Ovary (tissue), 10 donors: ENCODE data around the gene MROH9. TPM values are rescaled to one million over a fixed set of nuclear protein-coding genes. Genes with fewer than 3 reads are reported as not detected.

ENCODE experiments used
- DNase-seq, 5 donors: peaks; one replicate each; pipeline ENCODE4 v3.0.0-alpha.2; 2019 to 2020
- H3K27ac ChIP-seq, 2 donors: fragments of 200-600 bp; one replicate each; pipeline versions ENCODE4 v1.5.1 to v1.8.0; 2019 to 2022
- H3K27me3 ChIP-seq: fragments of 200-600 bp; one replicate; pipeline ENCODE4 v1.8.0; 2022
- H3K36me3 ChIP-seq: fragments of 200-600 bp; sonication (generic); one replicate; pipeline ENCODE4 v1.5.1; 2019
- H3K4me1 ChIP-seq: one replicate; pipeline ENCODE4 v1.8.1; 2013; ENCODE audit warnings: mild to moderate bottlenecking, moderate library complexity; ENCODE audit not compliant: insufficient read depth
- H3K4me3 ChIP-seq: fragments of 200-600 bp; sonication (generic); one replicate; pipeline ENCODE4 v1.5.1; 2017
- H3K9me3 ChIP-seq, 2 donors: fragments of 200-600 bp in 1 of 2; sonication (generic) in 1 of 2; one replicate each; pipeline versions ENCODE4 v1.5.1 to v1.8.1; 2013 to 2019; ENCODE audit warnings: mild to moderate bottlenecking in 1 of 2, moderate library complexity in 1 of 2
- EP300 ChIP-seq: sonication (generic); formaldehyde crosslinking; IDR thresholded peaks from one replicate; pipeline ENCODE4 v1.6.1; 2017; ENCODE audit warnings: antibody characterized with exemption
- POLR2A ChIP-seq: fragments of 450-650 bp; IDR thresholded peaks from one replicate; pipeline ENCODE4 v1.6.1; 2017; ENCODE audit warnings: antibody characterized with exemption, mild to moderate bottlenecking, moderate library complexity
- WGBS, 3 donors: extraction: QIAGEN DNeasy Blood & Tissue Kit in 1 of 3; methylation state at CpG; one replicate each; pipeline versions ENCODE4 v1.1.5 to v1.1.7; 2013 to 2017; 5-methylcytosine and 5-hydroxymethylcytosine counted together
- intact Hi-C, 4 donors: fragments of 100-400 bp; cut with DNase I; formaldehyde crosslinking; loops; one replicate each; pipeline versions ENCODE4 v1.11.0 to v1.15.1; 2022 to 2023
- long read RNA-seq, 3 donors: library from polyadenylated mRNA in 2 of 3; unstranded in 2 of 3; transcript quantifications; one replicate each; pipeline ENCODE4 v2.0.0 and lab custom pipeline, GENCODE V29; 2021 to 2026
- polyA plus RNA-seq, 2 donors: library from polyadenylated mRNA; stranded (reverse); fragments of 200-250 nt in 1 of 2; fragments of 350-450 nt in 1 of 2; fragmentation: Illumina TruSeq in 1 of 2; extraction: RNeasy Lipid Tissue Mini Kit (QIAGEN cat#74804) in 1 of 2; gene quantifications; one replicate each; pipeline ENCODE4 v1.2.3, GENCODE V29; 2013 to 2014
- total RNA-seq, 7 donors: library from RNA; depleted of rRNA in 2 of 7; stranded (reverse); fragments of >200 nt in 2 of 7; fragmentation: NEBNext Ultra II Directional in 3 of 7; extraction: Animal tissue kit (Norgen Biotek cat#: 25700) in 3 of 7; gene quantifications; one replicate each; pipeline versions ENCODE4 v1.1.0 to v1.2.4, GENCODE V29; 2016 to 2023
- TF ChIP-seq, protein P1 (sequence below), 3 donors: fragments of 450-650 bp in 2 of 3; fragments of 200-600 bp in 1 of 3; IDR thresholded peaks; one replicate each; pipeline versions ENCODE4 v1.5.1 to v1.8.0; 2016 to 2022; ENCODE audit warnings: antibody characterized with exemption in 3 of 3, mild to moderate bottlenecking in 1 of 3
- donor health status: DM: no; HTN: no; CAD: no; lungs with moderate emphysema.
- donor health status: DM: no; HTN: no; CAD: no.
- donor health status: Bipolar disorder and iron deficiency.
- donor health status: DM: yes; HTN: yes; CAD: no.
- donor health status: DM: no; HTN: no; CAD: no.
- donor health status: DM: yes; HTN: yes; CAD: no.

The MROH9 gene, protein sequence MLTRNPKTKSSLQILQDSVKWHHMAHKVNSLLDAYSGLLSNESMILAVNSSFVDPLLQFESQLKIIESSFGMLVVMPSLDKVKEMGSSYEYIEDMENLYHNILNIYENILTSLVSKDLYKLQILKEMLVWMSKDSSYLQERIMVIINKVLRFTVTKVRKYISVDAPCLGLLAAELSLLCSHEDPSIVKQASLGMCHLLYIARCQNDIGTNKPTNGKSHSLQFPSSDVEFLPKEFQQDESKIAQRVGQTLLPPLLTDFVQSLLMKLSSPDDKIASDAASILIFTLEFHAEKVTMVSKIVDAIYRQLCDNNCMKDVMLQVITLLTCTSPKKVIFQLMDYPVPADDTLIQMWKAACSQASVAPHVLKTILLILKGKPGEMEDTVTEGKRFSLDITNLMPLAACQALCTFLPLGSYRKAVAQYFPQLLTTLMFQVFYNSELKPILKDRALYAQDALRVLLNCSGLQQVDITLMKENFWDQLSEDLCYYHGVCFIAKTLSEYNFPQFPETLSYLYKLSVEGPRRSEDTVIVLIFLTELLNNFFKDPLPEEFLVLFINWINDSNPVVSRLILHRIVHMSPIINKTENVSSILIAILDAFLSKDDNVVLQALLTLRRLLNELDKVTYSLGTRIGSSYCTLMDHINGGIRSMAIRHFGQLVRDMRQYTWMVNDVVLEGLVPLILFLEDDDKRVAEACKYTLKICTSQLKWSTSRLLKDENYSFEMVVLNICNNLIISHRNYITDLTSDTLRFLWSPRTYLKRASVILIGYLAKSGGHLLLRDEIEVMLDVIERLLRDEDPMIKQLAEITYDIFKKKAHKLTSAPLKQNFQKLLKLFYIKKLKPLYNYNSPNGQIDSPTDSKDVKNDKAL
- 1 to 10 TPM in 1 of 7 donors, under 1 TPM in 3, not detected in 3; 0.07 to 1.3 (median 0.16) TPM for total RNA-seq
- not detected for polyA plus RNA-seq
- long read RNA-seq, donor 1 = 0 reads
- long read RNA-seq, donor 2 = 0 reads
- long read RNA-seq, donor 3 = 0 reads

DNA sequence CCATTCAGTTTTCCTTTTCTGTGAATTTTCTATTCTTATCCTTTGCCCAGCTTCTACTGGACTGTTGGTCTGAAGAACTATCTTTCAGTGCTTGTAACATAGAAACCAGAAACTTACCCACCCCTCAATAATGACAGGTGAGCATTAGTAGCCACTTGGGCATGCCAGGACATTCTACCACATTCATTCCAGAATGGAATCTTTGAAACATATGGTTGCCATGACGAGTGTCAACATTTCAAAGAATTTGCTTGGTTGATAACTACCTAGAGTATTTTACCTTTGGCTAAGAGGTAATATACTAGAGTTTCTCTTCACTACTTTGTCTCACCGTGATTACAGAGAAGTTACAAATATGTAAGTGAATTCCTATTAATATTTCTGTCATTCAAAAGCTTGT, at the start of gene MROH9:
Gene MROH9, plus strand, starts transcription at position 304 of the 400 bp plus-strand sequence. CDS start 10,023 bp downstream, outside the sequence.
- intact Hi-C loops = no loop called here
- Histone ChIP-seq H3K27ac (no peak within 1 kb of the TSS), H3K4me1 (no peaks in the 10 kb centered on the region), H3K4me3 (no peak within 1 kb of the TSS), H3K36me3 (no peaks in the 10 kb centered on the region), H3K27me3 (no peaks in the 10 kb centered on the region), H3K9me3 (no peaks in the 10 kb centered on the region)
- TF ChIP-seq, protein P1, sequence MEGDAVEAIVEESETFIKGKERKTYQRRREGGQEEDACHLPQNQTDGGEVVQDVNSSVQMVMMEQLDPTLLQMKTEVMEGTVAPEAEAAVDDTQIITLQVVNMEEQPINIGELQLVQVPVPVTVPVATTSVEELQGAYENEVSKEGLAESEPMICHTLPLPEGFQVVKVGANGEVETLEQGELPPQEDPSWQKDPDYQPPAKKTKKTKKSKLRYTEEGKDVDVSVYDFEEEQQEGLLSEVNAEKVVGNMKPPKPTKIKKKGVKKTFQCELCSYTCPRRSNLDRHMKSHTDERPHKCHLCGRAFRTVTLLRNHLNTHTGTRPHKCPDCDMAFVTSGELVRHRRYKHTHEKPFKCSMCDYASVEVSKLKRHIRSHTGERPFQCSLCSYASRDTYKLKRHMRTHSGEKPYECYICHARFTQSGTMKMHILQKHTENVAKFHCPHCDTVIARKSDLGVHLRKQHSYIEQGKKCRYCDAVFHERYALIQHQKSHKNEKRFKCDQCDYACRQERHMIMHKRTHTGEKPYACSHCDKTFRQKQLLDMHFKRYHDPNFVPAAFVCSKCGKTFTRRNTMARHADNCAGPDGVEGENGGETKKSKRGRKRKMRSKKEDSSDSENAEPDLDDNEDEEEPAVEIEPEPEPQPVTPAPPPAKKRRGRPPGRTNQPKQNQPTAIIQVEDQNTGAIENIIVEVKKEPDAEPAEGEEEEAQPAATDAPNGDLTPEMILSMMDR (IDR thresholded peaks at IDR 0.05) = no peak
- no peak for TF ChIP-seq POLR2A
- TF ChIP-seq EP300 = no peak
- no peak for DNase-seq
- WGBS, 3 donors = 90 to 96% (median 92%) methylated on average over 2 of the region's 2 CpGs

DNA sequence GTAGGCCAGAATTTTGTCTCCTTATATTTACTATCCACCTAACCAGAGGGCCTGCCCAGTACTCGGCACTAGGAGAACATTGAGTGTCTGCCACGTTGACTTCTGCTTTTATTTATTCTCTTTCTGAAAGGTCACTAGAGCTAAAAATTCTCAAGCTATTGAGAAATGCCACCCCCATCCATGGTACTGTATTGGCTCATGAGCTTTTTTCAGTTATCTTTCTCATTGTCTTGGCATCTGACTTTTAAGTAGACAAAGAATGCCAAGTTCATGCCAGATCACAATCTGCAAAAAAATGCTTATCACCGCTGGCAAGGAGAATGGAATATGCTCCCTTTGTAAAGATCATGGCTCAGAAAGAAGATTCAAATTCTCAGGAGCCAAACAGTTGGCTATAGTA, 49.8 kb upstream of the MROH9 start:
- Histone ChIP-seq H3K27me3 (no peaks in the 10 kb centered on the region), H3K4me3 (no peak overlapping the region), H3K27ac (no peak overlapping the region), H3K4me1 (no peaks in the 10 kb centered on the region), H3K36me3 (no peaks in the 10 kb centered on the region), H3K9me3 (no peaks in the 10 kb centered on the region)
- no peak for DNase-seq
- no peak for TF ChIP-seq POLR2A
- TF ChIP-seq EP300 = no peak
- TF ChIP-seq, protein P1 (IDR thresholded peaks at IDR 0.05) = no peak
- intact Hi-C loops = no loop called here
- 54 to 66% (median 57%) methylated on average over 3 of the region's 3 CpGs for WGBS, 3 donors

DNA sequence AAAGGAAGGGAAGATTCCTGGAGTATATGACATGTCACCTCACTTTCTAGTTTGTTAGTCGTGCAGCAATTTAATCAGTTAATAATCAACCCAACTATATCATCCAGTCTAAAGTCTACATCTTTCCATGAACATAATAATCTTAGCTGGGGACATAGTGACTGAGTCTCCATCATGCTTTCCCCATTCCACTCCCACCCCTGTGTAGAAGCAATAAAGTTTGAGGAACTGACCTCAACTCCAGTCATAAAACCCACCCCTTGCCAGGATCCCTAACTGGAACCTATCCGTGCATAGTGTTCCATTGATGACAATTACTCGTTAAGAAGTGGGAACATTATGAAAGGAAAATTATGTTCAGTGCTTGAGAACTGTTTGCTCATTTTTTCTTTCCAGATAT, 48.9 kb upstream of the MROH9 start:
- no peaks in the 10 kb centered on the region for H3K9me3 ChIP-seq
- H3K27me3 ChIP-seq = no peaks in the 10 kb centered on the region
- WGBS, 3 donors = 79 to 94% (median 85%) methylated on average over 3 of the region's 3 CpGs
- H3K4me3 ChIP-seq = no peak overlapping the region
- no peaks in the 10 kb centered on the region for H3K4me1 ChIP-seq
- no peak overlapping the region for H3K27ac ChIP-seq
- intact Hi-C loops = no loop called here
- no peak for DNase-seq
- H3K36me3 ChIP-seq = no peaks in the 10 kb centered on the region
- TF ChIP-seq, protein P1 (IDR thresholded peaks at IDR 0.05) = no peak
- no peak for TF ChIP-seq EP300

DNA sequence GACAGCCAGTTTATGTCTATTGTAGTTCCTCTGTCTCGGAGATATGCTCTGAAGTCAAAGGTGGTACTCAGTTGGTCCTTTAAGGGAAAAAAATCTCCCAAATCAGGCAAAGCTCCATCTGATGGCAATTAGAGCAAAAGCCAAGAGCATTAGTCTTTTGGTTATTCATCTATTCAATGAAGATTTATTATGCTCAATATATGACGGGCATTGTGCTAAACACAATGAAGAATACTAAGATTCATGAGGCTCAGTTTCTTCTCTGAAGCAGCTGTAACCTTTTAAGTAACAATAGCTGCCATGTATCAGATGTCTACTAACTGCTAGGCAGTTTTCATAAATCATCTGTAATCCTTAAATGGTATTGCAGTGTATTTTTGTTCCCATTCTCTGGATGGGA, 47.6 kb upstream of the MROH9 start:
- Histone ChIP-seq H3K9me3 (no peaks in the 10 kb centered on the region), H3K4me3 (no peak overlapping the region), H3K4me1 (no peaks in the 10 kb centered on the region), H3K27ac (no peak overlapping the region), H3K27me3 (no peaks in the 10 kb centered on the region), H3K36me3 (no peaks in the 10 kb centered on the region)
- TF ChIP-seq, protein P1 (IDR thresholded peaks at IDR 0.05) = no peak
- no peak for TF ChIP-seq EP300
- no peak for TF ChIP-seq POLR2A
- intact Hi-C loops = no loop called here
- WGBS, 3 donors = 93 to 99% (median 95%) methylated on average over 2 of the region's 2 CpGs
- no peak for DNase-seq
